Fibroblast of villous mesenchyme (primary cell): ENCODE measurements around the gene AFAP1. TPM values are rescaled to one million over a fixed set of nuclear protein-coding genes. Genes with fewer than 3 reads are reported as not detected.
A peak's percentile ranks its signal among the peaks of the same experiment; 100 is the strongest.

Experiments
- DNase-seq: peaks from one replicate; pipeline ENCODE4 v3.0.0-alpha.2; 2010; ENCODE audit warnings: low read depth
- H3K4me3 ChIP-seq: 2 replicates; pipeline ENCODE4 v1.5.1; 2011; ENCODE audit warnings: low read depth, mild to moderate bottlenecking, low read length
- CTCF ChIP-seq: IDR thresholded peaks from 2 replicates; pipeline ENCODE4 v1.5.1; 2012; ENCODE audit warnings: low read depth, mild to moderate bottlenecking, low read length; ENCODE audit not compliant: insufficient read depth
- total RNA-seq: library from RNA; depleted of rRNA; stranded (reverse); fragments of >200 nt; gene quantifications from 2 replicates; pipeline ENCODE4 v1.2.3, GENCODE V29; 2012

Gene AFAP1
- total RNA-seq, 1 donor, result 133 TPM

- H3K4me3 ChIP-seq, result no peak overlapping the region
- peak; percentile 46 for DNase-seq
- TF ChIP-seq CTCF, result no peak
Observed at GRCh38 chr4:7820031-7820818, 119.4 kb downstream of the AFAP1 start.

- DNase-seq, result no peak
- TF ChIP-seq CTCF, result no peak
Observed at GRCh38 chr4:7819446-7819845, 120.2 kb downstream of the AFAP1 start.

GRCh38 chr4:7818399-7818911, 121.2 kb downstream of the AFAP1 start:
- no peak overlapping the region for H3K4me3 ChIP-seq
- DNase-seq, result peak; percentile 81
- no peak for TF ChIP-seq CTCF

More at GRCh38 chr4:7819446-7819845, 120.2 kb downstream of the AFAP1 start:
- no peak overlapping the region for H3K4me3 ChIP-seq

- DNase-seq, result peak; percentile 40
- TF ChIP-seq CTCF, result no peak
- H3K4me3 ChIP-seq, result no peak overlapping the region
Observed at GRCh38 chr4:7817877-7818398, 121.7 kb downstream of the AFAP1 start.

GRCh38 chr4:7816771-7817170, 122.9 kb downstream of the AFAP1 start:
- TF ChIP-seq CTCF, result no peak
- no peak for DNase-seq
- no peak overlapping the region for H3K4me3 ChIP-seq

GRCh38 chr4:7815981-7816380, 123.7 kb downstream of the AFAP1 start:
- no peak for DNase-seq
- no peak overlapping the region for H3K4me3 ChIP-seq
- TF ChIP-seq CTCF, result no peak

- peak; percentile 91 for DNase-seq
- no peak overlapping the region for H3K4me3 ChIP-seq
- TF ChIP-seq CTCF, result no peak
Observed at GRCh38 chr4:7815562-7815961, 124.1 kb downstream of the AFAP1 start.
